GM12874 (cell line): ENCODE data around the gene PRKD2.

Experiments used
- TF ChIP-seq, protein P1 (sequence below): IDR thresholded peaks from 2 replicates; pipeline ENCODE4 v1.5.1; 2011; ENCODE audit warnings: low read depth, mild to moderate bottlenecking, control low read depth, low read length, moderate library complexity; ENCODE audit not compliant: insufficient read depth

The PRKD2 gene

DNA sequence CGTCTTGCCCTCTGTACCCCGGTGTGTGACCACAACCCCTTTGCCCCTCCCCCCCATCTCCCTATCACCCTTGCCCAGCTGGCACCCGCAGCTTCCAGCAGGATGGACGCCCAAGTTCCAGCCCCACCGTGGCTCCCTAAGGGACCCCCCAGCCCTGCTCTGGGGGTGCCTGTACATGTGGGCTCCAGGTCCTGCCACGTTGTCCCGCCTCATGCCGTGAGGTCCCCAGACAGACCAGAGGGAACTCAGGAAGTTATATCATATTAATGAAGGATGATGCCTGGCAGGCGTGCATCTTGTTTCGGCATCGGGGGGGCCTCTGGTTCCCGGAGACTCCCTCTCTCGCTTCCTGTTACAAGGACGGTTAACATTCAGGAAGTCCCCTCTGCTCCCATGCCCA lies 90.5 kb downstream of the PRKD2 start:
- TF ChIP-seq, protein P1, sequence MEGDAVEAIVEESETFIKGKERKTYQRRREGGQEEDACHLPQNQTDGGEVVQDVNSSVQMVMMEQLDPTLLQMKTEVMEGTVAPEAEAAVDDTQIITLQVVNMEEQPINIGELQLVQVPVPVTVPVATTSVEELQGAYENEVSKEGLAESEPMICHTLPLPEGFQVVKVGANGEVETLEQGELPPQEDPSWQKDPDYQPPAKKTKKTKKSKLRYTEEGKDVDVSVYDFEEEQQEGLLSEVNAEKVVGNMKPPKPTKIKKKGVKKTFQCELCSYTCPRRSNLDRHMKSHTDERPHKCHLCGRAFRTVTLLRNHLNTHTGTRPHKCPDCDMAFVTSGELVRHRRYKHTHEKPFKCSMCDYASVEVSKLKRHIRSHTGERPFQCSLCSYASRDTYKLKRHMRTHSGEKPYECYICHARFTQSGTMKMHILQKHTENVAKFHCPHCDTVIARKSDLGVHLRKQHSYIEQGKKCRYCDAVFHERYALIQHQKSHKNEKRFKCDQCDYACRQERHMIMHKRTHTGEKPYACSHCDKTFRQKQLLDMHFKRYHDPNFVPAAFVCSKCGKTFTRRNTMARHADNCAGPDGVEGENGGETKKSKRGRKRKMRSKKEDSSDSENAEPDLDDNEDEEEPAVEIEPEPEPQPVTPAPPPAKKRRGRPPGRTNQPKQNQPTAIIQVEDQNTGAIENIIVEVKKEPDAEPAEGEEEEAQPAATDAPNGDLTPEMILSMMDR, result no peak

DNA sequence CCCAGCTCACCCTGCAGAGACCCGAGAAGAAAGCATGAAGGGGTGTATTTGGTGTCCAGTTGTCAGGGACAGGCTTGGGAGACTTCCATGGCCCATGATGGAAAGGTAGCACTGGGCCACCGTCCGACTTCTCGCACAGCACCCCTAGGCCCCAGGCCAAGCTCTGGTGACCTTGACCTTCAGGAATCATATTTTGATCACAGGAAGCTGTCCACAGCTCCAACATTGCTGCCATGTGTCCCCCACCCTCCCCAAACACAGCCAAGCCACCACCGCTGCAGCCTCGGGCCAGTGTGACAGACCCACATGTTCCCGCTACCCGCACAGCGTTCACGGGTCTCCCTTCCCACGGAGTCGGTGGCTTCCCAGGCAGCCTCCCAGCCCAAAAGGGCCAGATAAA lies 91.2 kb downstream of the PRKD2 start:
- TF ChIP-seq, protein P1, result no peak

DNA sequence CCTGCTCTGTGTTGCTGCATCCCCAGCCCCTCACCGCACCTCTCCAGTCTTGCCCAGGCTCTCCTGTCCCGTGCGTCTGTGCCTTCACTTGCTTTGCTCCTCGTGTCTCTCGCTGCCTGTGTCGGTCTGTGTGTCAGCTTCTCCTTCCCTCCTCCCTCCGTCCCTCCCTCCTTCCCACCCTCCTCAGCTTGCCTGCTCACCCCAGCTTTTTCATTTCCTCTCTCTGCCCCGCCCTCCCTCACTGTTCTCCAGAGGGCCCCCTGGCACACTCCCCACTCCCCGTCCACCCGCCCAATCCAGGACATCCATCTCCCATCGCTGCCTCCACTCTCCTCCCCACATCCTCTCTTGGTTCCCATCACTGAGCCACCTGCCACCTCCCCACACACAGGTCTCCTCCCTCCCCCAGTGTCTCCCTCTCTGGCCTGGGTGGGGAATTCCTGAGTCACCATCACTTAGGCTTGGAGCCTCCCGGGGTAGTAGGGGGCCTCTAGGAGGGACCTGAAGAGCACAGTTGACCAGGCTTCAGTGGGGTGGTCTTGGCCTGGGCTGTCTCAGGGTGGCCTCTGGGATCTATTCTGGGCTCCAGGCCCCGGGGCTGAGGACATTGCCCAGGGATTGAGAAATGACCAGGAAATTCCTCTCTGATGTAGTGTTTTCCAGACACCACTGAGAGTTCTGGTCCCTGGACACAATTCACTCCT lies 91.8 kb downstream of the PRKD2 start, which contains the start of gene PTGIR:
PTGIR (minus strand) TSS at position 132 of the 704 bp plus-strand sequence. CDS start 864 bp downstream, outside the sequence.
- TF ChIP-seq, protein P1, result no peak
